H1 (cell line): Measurements from ENCODE around the gene TSPAN15. TPM values are rescaled to one million over a fixed set of nuclear protein-coding genes. Genes with fewer than 3 reads are reported as not detected.

Source experiments
- CTCF ChIA-PET: fragments of 300-600 bp; sonication (Branson Sonifier 250); formaldehyde crosslinking; loops from one replicate; lab custom pipeline; 2021; ENCODE audit not compliant: partially characterized antibody; lab: Charles Lee
- POLR2A ChIA-PET: fragments of 300-600 bp; sonication (Branson Sonifier 250); formaldehyde crosslinking; loops from one replicate; lab custom pipeline; 2021; ENCODE audit warnings: inconsistent platforms; ENCODE audit not compliant: partially characterized antibody; lab: Charles Lee
- DNase-seq, 2 experiments: peaks; one replicate each; pipeline versions ENCODE4 v3.0.0 to v3.0.0-alpha.2; 2010 to 2022; ENCODE audit warnings: low spot score in 2 of 2, low read depth in 1 of 2, mixed read lengths in 1 of 2
- FAIRE-seq: peaks from 2 replicates; lab custom pipeline; 2011; peaks lifted over from hg19 to GRCh38; lab: Jason Lieb, UNC
- H2AFZ ChIP-seq: 2 replicates; pipeline ENCODE4 v1.8.1; 2012; ENCODE audit warnings: low read length, inconsistent platforms
- H2AK5ac ChIP-seq: 2 replicates; pipeline ENCODE4 v1.6.1; 2013; ENCODE audit warnings: low read depth, low read length
- H2BK120ac ChIP-seq: replicated peaks from 2 replicates; pipeline ENCODE3; 2013; ENCODE audit warnings: low read depth, low read length, inconsistent platforms
- H2BK12ac ChIP-seq: 2 replicates; pipeline ENCODE4 v1.6.1; 2013; ENCODE audit warnings: low read depth, low read length
- H2BK15ac ChIP-seq: 2 replicates; pipeline ENCODE4 v1.6.1; 2013; ENCODE audit warnings: low read length
- H2BK20ac ChIP-seq: 2 replicates; pipeline ENCODE4 v1.6.1; 2013; ENCODE audit warnings: low read length
- H2BK5ac ChIP-seq: 2 replicates; pipeline ENCODE4 v1.6.1; 2013; ENCODE audit warnings: low read depth, low read length
- H3K14ac ChIP-seq: 2 replicates; pipeline ENCODE4 v1.6.1; 2013; ENCODE audit warnings: inconsistent platforms; ENCODE audit not compliant: insufficient read length
- H3K18ac ChIP-seq: 2 replicates; pipeline ENCODE4 v1.6.1; 2013; ENCODE audit warnings: low read length; ENCODE audit errors: extremely low read depth
- H3K23ac ChIP-seq: 2 replicates; pipeline ENCODE4 v1.6.1; 2013; ENCODE audit warnings: inconsistent platforms; ENCODE audit not compliant: insufficient read length
- H3K23me2 ChIP-seq: 2 replicates; pipeline ENCODE4 v1.6.1; 2013; ENCODE audit warnings: low read depth, low read length
- H3K27ac ChIP-seq: 2 replicates; pipeline ENCODE4 v1.6.1; 2011; ENCODE audit warnings: low read depth, low read length, inconsistent platforms
- H3K27me3 ChIP-seq, 4 experiments: replicated peaks in 1 of 4; 1 replicate in 1 of 4; 2 replicates in 3 of 4; pipeline versions ENCODE4 v1.6.1 to v1.8.1; 2011 to 2013; ENCODE audit warnings: low read length in 3 of 4, mild to moderate bottlenecking in 3 of 4, inconsistent platforms in 2 of 4, mixed read lengths in 2 of 4, moderate library complexity in 1 of 4; ENCODE audit not compliant: control insufficient read depth in 3 of 4, insufficient read depth in 3 of 4; ENCODE audit errors: extremely low read depth in 1 of 4
- H3K36me3 ChIP-seq, 4 experiments: 2 replicates each; pipeline versions ENCODE4 v1.6.1 to v1.8.1; 2011 to 2013; ENCODE audit warnings: mild to moderate bottlenecking in 4 of 4, low read length in 3 of 4, moderate library complexity in 2 of 4, control low read depth in 1 of 4, inconsistent platforms in 1 of 4; ENCODE audit not compliant: insufficient read depth in 4 of 4, control insufficient read depth in 2 of 4
- H3K4ac ChIP-seq: replicated peaks from 2 replicates; pipeline ENCODE3; 2013; ENCODE audit warnings: low read length, low read depth, mixed read lengths, inconsistent platforms; ENCODE audit not compliant: insufficient read length
- H3K4me1 ChIP-seq, 4 experiments: replicated peaks in 1 of 4; 1 replicate in 1 of 4; 2 replicates in 3 of 4; pipeline versions ENCODE4 v1.6.1 to v1.8.1; 2011 to 2013; ENCODE audit warnings: low read length in 3 of 4, inconsistent platforms in 2 of 4, mixed read lengths in 1 of 4; ENCODE audit not compliant: insufficient read depth in 4 of 4, control insufficient read depth in 3 of 4
- H3K4me2 ChIP-seq, 2 experiments: 2 replicates each; pipeline versions ENCODE4 v1.6.1 to v1.8.1; 2011 to 2013; ENCODE audit warnings: low read depth in 2 of 2, low read length in 2 of 2, control low read depth in 1 of 2, inconsistent platforms in 1 of 2, mild to moderate bottlenecking in 1 of 2; ENCODE audit not compliant: insufficient read depth in 1 of 2
- H3K4me3 ChIP-seq, 4 experiments: fragments of 200-600, 300-600 bp in 1 of 4; sonication (generic), shearing (Covaris generic), sonication (Bioruptor Twin) in 1 of 4; 2 replicates each; pipeline versions ENCODE4 v1.5.1 to v1.8.1; 2011 to 2016; ENCODE audit warnings: low read length in 4 of 4, low read depth in 3 of 4, control low read depth in 2 of 4, inconsistent platforms in 2 of 4, mild to moderate bottlenecking in 2 of 4, mixed read lengths in 1 of 4, moderate library complexity in 1 of 4; ENCODE audit not compliant: insufficient read depth in 2 of 4; ENCODE audit errors: extremely low read depth in 1 of 4
- H3K56ac ChIP-seq: replicated peaks from 2 replicates; pipeline ENCODE3; 2013; ENCODE audit warnings: low read depth, mild to moderate bottlenecking, mixed read lengths, low read length, inconsistent platforms; ENCODE audit not compliant: insufficient read length
- H3K79me1 ChIP-seq: 2 replicates; pipeline ENCODE4 v1.6.1; 2013; ENCODE audit warnings: low read depth, low read length, control low read depth
- H3K79me2 ChIP-seq, 2 experiments: 2 replicates each; pipeline versions ENCODE4 v1.6.1 to v1.8.1; 2012 to 2013; ENCODE audit warnings: low read length in 2 of 2, mild to moderate bottlenecking in 2 of 2, inconsistent platforms in 1 of 2; ENCODE audit not compliant: insufficient read depth in 2 of 2, control insufficient read depth in 1 of 2
- H3K9ac ChIP-seq, 4 experiments: replicated peaks in 1 of 4; 1 replicate in 1 of 4; 2 replicates in 3 of 4; pipeline versions ENCODE4 v1.6.1 to v1.8.1; 2011 to 2013; ENCODE audit warnings: low read depth in 3 of 4, low read length in 3 of 4, control low read depth in 2 of 4, mild to moderate bottlenecking in 2 of 4, moderate library complexity in 2 of 4, inconsistent platforms in 1 of 4; ENCODE audit errors: extremely low read depth in 1 of 4
- H3K9me3 ChIP-seq, 2 experiments: 2 replicates each; pipeline versions ENCODE4 v1.6.1 to v1.8.1; 2012 to 2013; ENCODE audit warnings: mild to moderate bottlenecking in 2 of 2, moderate library complexity in 2 of 2, control low read depth in 1 of 2, inconsistent platforms in 1 of 2, low read depth in 1 of 2, low read length in 1 of 2, mixed read lengths in 1 of 2; ENCODE audit not compliant: insufficient read depth in 2 of 2
- H4K20me1 ChIP-seq, 2 experiments: replicated peaks in 1 of 2; 2 replicates each; pipeline versions ENCODE3 to v1.8.1; 2011 to 2013; ENCODE audit warnings: inconsistent platforms in 2 of 2, low read length in 2 of 2, mild to moderate bottlenecking in 1 of 2; ENCODE audit not compliant: insufficient read depth in 2 of 2, control insufficient read depth in 1 of 2
- H4K5ac ChIP-seq: 2 replicates; pipeline ENCODE4 v1.6.1; 2013; ENCODE audit warnings: low read length, low read depth, mixed read lengths, inconsistent platforms; ENCODE audit not compliant: insufficient read length
- H4K8ac ChIP-seq: 2 replicates; pipeline ENCODE4 v1.8.0; 2013; ENCODE audit warnings: mild to moderate bottlenecking, moderate library complexity, low read length, inconsistent platforms; ENCODE audit not compliant: insufficient read depth; ENCODE audit errors: extremely low read depth
- H4K91ac ChIP-seq: replicated peaks from 2 replicates; pipeline ENCODE3; 2013; ENCODE audit warnings: low read length, mixed read lengths, inconsistent platforms; ENCODE audit not compliant: insufficient read length
- ASH2L ChIP-seq: fragments of 200-600, 300-600 bp; sonication (generic); IDR thresholded peaks from one replicate; pipeline ENCODE4 v1.7.1; 2017; ENCODE audit warnings: low read length
- BRCA1 ChIP-seq: IDR thresholded peaks from 2 replicates; pipeline ENCODE4 v1.6.1; 2012; ENCODE audit warnings: low read depth, low read length, improper control_type of control experiment
- EZH2 ChIP-seq: fragments of 200-600 bp; sonication (generic); IDR thresholded peaks from 2 replicates; pipeline ENCODE4 v1.7.1; 2012; ENCODE audit warnings: low read depth, mild to moderate bottlenecking, moderate library complexity, low read length, inconsistent platforms; ENCODE audit not compliant: severe bottlenecking
- GABPA ChIP-seq: IDR thresholded peaks from 2 replicates; pipeline ENCODE4 v1.6.1; 2011; ENCODE audit warnings: mild to moderate bottlenecking, low read length, moderate library complexity, borderline replicate concordance; ENCODE audit not compliant: insufficient read depth
- GTF2F1 ChIP-seq: IDR thresholded peaks from 2 replicates; pipeline ENCODE4 v1.6.1; 2012; ENCODE audit warnings: low read depth, low read length, improper control_type of control experiment, borderline replicate concordance
- RNF2 ChIP-seq: fragments of 200-900, 300-1000 bp; sonication (generic); IDR thresholded peaks from 2 replicates; pipeline ENCODE4 v1.7.1; 2016; ENCODE audit warnings: borderline replicate concordance, low read depth, mild to moderate bottlenecking, antibody characterized with exemption, low read length; ENCODE audit not compliant: poor library complexity, severe bottlenecking; ENCODE audit errors: missing control alignments
- RXRA ChIP-seq: IDR thresholded peaks from 2 replicates; pipeline ENCODE4 v1.6.1; 2011; ENCODE audit warnings: low read depth, mild to moderate bottlenecking, low read length, moderate library complexity; ENCODE audit not compliant: insufficient read depth
- SP2 ChIP-seq: IDR thresholded peaks from 2 replicates; pipeline ENCODE4 v1.6.1; 2012; ENCODE audit warnings: mild to moderate bottlenecking, low read length, inconsistent platforms
- SRF ChIP-seq: IDR thresholded peaks from 2 replicates; pipeline ENCODE4 v1.6.1; 2011; ENCODE audit warnings: mild to moderate bottlenecking, low read depth, low read length, moderate library complexity
- WGBS, 2 experiments: shearing (Covaris generic) in 1 of 2; methylation state at CpG; one replicate each; pipeline versions ENCODE4 v1.1.6 to v1.1.7; 2013 to 2015; ENCODE audit warnings: low lambda C conversion rate in 2 of 2, mixed read lengths in 2 of 2, inconsistent platforms in 1 of 2, low coverage in 1 of 2, missing lambda C conversion rate in 1 of 2; ENCODE audit not compliant: insufficient replicate concordance in 2 of 2, insufficient coverage in 1 of 2, insufficient read length in 1 of 2; ENCODE audit errors: extremely low coverage in 1 of 2, missing lambda C conversion rate in 1 of 2; 5-methylcytosine and 5-hydroxymethylcytosine counted together
- polyA plus RNA-seq, 7 experiments: library from polyadenylated mRNA; depleted of rRNA in 3 of 7; stranded (reverse) in 5 of 7; unstranded in 2 of 7; fragments of >200 nt in 5 of 7; fragments of 200-250 nt in 2 of 7; gene quantifications; 1 replicate in 5 of 7; 2 replicates in 1 of 7; 4 replicates in 1 of 7; pipeline versions ENCODE4 v1.2.1 to v1.2.3, GENCODE V29; 2011 to 2013; ENCODE audit warnings: missing spikeins in 2 of 7, mixed read lengths in 2 of 7
- total RNA-seq: library from RNA; stranded (reverse); fragmentation: NEBNext Ultra II Directional; extraction: Animal tissue kit (Norgen Biotek cat#: 25700); gene quantifications from 2 replicates; pipeline ENCODE4 v1.2.1, GENCODE V29; 2021
- TF ChIP-seq, protein P1 (sequence below): IDR thresholded peaks from 2 replicates; pipeline ENCODE4 v1.6.1; 2012; ENCODE audit warnings: low read length, inconsistent platforms
- TF ChIP-seq, protein P2 (sequence below): IDR thresholded peaks from 2 replicates; pipeline ENCODE4 v1.6.1; 2012; ENCODE audit warnings: inconsistent platforms

TSPAN15 gene
- total and polyA plus RNA-seq, 2 of the 8 experiments (the other 6 are each of a cell fraction or from before 2014, with no cell fraction given) = 9.7 to 20.0 TPM

DNA sequence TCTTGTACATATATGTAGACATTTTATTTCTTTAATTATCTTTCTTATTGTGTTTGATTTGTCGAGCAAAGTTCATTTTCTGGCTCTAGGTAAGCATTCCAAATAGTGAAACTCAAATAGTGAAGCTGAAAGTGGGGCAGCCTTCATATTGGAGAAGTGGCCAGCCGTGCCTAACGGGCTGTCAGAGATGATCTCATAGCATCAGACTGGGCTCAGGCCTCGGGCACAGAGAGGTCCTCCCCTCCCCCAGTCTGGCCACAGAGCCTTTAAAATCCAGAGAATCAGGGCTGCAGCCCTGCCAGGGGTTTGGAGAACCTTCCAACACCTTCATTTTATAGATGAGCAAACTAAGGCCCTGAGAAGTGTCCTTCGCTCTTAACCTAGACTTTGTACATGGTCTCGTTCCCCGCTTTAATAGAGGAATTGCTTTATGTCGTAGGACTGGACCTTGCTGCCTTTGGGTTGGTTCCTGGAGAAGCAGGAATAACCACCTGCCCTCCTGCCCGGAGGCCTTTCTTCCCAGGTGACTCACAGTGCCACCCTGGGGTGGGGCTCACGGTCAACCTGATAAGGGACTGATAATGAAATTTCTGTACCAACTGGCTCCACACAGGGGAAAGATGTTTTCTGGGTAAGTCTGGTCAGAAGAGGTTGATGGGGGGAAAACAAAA, 7.3 kb downstream of the TSPAN15 start:
- DNase-seq = no peak
- no peak overlapping the region for H3K4ac ChIP-seq
- no peak overlapping the region for H2BK15ac ChIP-seq
- no peak overlapping the region for H3K4me2 ChIP-seq
- H3K23me2 ChIP-seq = no peaks in the 10 kb centered on the region
- no peak overlapping the region for H2BK5ac ChIP-seq
- H3K14ac ChIP-seq = no peak overlapping the region
- no peak for FAIRE-seq
- H4K5ac ChIP-seq = no peak overlapping the region
- H3K36me3 ChIP-seq = no peaks in the 10 kb centered on the region
- no peaks in the 10 kb centered on the region; a peak in 1 of 7 replicates for H3K27me3 ChIP-seq
- H3K56ac ChIP-seq = no peak overlapping the region
- H3K18ac ChIP-seq = no peak overlapping the region
- H2AK5ac ChIP-seq = no peak overlapping the region
- no peaks in the 10 kb centered on the region for H3K9me3 ChIP-seq
- H3K79me1 ChIP-seq = no peaks in the 10 kb centered on the region
- H4K8ac ChIP-seq = peak overlapping the region; percentile 36; the same call in 1 of the 2 replicates
- peaks cover 0 to 2% of the 10 kb centered on the region in 2 experiments for H4K20me1 ChIP-seq
- no peak overlapping the region for H3K9ac ChIP-seq
- H3K79me2 ChIP-seq = no peaks in the 10 kb centered on the region
- no peak overlapping the region for H2AFZ ChIP-seq
- WGBS, 2 experiments = 92% methylated on average over 10 of the region's 10 CpGs; no CpG with 5 or more reads in 1 of the 2 experiments
- H3K4me3 ChIP-seq = no peak overlapping the region
- H2BK20ac ChIP-seq = no peak overlapping the region
- H3K4me1 ChIP-seq = no peaks in the 10 kb centered on the region
- H3K27ac ChIP-seq = no peak overlapping the region
- no peak overlapping the region for H4K91ac ChIP-seq
- no peak overlapping the region for H2BK12ac ChIP-seq
- H2BK120ac ChIP-seq = no peak overlapping the region
- POLR2A ChIA-PET = no interaction called here
- CTCF ChIA-PET = interaction anchor here (1.4 to 1.5 kb wide), 2 partner anchors 11 kb away, joined by 4 to 5 read pairs; no protein-coding TSS in a partner anchor
- H3K23ac ChIP-seq = no peak overlapping the region
- TF ChIP-seq SRF (no peak), EZH2 (no peak), RXRA (no peak), RNF2 (no peak), SP2 (no peak), GABPA (no peak), BRCA1 (no peak), ASH2L (no peak), GTF2F1 (no peak)
- TF ChIP-seq, protein P1, sequence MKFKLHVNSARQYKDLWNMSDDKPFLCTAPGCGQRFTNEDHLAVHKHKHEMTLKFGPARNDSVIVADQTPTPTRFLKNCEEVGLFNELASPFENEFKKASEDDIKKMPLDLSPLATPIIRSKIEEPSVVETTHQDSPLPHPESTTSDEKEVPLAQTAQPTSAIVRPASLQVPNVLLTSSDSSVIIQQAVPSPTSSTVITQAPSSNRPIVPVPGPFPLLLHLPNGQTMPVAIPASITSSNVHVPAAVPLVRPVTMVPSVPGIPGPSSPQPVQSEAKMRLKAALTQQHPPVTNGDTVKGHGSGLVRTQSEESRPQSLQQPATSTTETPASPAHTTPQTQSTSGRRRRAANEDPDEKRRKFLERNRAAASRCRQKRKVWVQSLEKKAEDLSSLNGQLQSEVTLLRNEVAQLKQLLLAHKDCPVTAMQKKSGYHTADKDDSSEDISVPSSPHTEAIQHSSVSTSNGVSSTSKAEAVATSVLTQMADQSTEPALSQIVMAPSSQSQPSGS = no peak
- TF ChIP-seq, protein P2, sequence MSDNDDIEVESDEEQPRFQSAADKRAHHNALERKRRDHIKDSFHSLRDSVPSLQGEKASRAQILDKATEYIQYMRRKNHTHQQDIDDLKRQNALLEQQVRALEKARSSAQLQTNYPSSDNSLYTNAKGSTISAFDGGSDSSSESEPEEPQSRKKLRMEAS = no peak
